ENCODE results near the gene HES5.

- no peak for TF ChIP-seq CTCF (optimal IDR thresholded peaks at IDR 0.05 in 1 of 3, IDR thresholded peaks at IDR 0.05 in 1 of 3, conservative IDR thresholded peaks at IDR 0.05 in 1 of 3; ENCODE audit: extremely low read depth in 1 of 3, insufficient read depth in 2 of 3, low read length in 3 of 3)
- TF ChIP-seq EZH2 (IDR thresholded peaks at IDR 0.05; ENCODE audit: low read length) = no peak
Observed at GRCh38 chr1:2507744-2508155, 22.3 kb downstream of the HES5 start.

All from keratinocyte (primary cell).